ENCODE results near the gene ADAMTS20.

GRCh38 chr12:43361031-43361710, 190.8 kb downstream of the ADAMTS20 start:
- TF ChIP-seq CTCF (IDR thresholded peaks at IDR 0.05), result no peak
- TF ChIP-seq POLR2A (IDR thresholded peaks at IDR 0.05), result no peak

Data from esophagus squamous epithelium (tissue), 4 donors.